K562 (cell line): ENCODE results near the gene CFD. TPM values are rescaled to one million over a fixed set of nuclear protein-coding genes. Genes with fewer than 3 reads are reported as not detected.
A peak's percentile ranks its signal among the peaks of the same experiment; 100 is the strongest.

Experiments
- AFF4 ChIP-seq: sonication (generic); formaldehyde crosslinking; IDR thresholded peaks from 2 replicates; pipeline ENCODE4 v1.8.0; 2023; ENCODE audit warnings: mild to moderate bottlenecking, missing genetic modification reagents
- BRF1 ChIP-seq: IDR thresholded peaks from 3 replicates; pipeline ENCODE4 v1.6.1; 2011; ENCODE audit warnings: borderline replicate concordance, mild to moderate bottlenecking; ENCODE audit not compliant: insufficient read length; ENCODE audit errors: extremely low read depth
- ELK3 ChIP-seq: fragments of 450-650 bp; formaldehyde crosslinking; IDR thresholded peaks from 2 replicates; pipeline ENCODE4 v1.4.0; 2020; ENCODE audit warnings: mild to moderate bottlenecking
- HBP1 ChIP-seq: fragments of 450-650 bp; formaldehyde crosslinking; IDR thresholded peaks from 2 replicates; pipeline ENCODE4 v1.4.0; 2022; ENCODE audit warnings: missing genetic modification characterization
- ILK ChIP-seq: fragments of 450-650 bp; IDR thresholded peaks from 2 replicates; pipeline ENCODE4 v1.6.1; 2016; ENCODE audit warnings: missing genetic modification characterization, low read depth, mild to moderate bottlenecking, missing compliant biosample characterization, moderate library complexity, borderline replicate concordance
- KDM5B ChIP-seq: fragments of 200-600 bp; sonication (generic); IDR thresholded peaks from 2 replicates; pipeline ENCODE4 v1.6.1; 2012; ENCODE audit warnings: low read depth, mild to moderate bottlenecking, moderate library complexity, low read length, control low read depth, inconsistent platforms; ENCODE audit not compliant: insufficient replicate concordance
- MBD1 ChIP-seq: fragments of 250-450 bp; sonication (Bioruptor Pico); IDR thresholded peaks from 2 replicates; pipeline ENCODE4 v1.8.0; 2022; ENCODE audit warnings: inconsistent platforms
- MNT ChIP-seq, 2 experiments: fragments of 450-650 bp; conservative IDR thresholded peaks; 2 replicates each; pipeline ENCODE4 v1.6.1; 2017; ENCODE audit warnings: mild to moderate bottlenecking in 2 of 2, moderate library complexity in 2 of 2
- PTBP1 ChIP-seq: fragments of 200-400 bp; formaldehyde crosslinking; IDR thresholded peaks from 2 replicates; pipeline ENCODE4 v1.6.1; 2017; ENCODE audit warnings: low read depth, low read length
- SIX5 ChIP-seq, 2 experiments: IDR thresholded peaks; 2 replicates each; pipeline ENCODE4 v1.6.1; 2011; ENCODE audit warnings: low read length in 2 of 2, borderline replicate concordance in 1 of 2, low read depth in 1 of 2, mild to moderate bottlenecking in 1 of 2, moderate library complexity in 1 of 2; ENCODE audit not compliant: insufficient read depth in 1 of 2
- ZNF41 ChIP-seq: fragments of 250-450 bp; sonication (Bioruptor Pico); conservative IDR thresholded peaks from 2 replicates; pipeline ENCODE4 v1.4.0; 2020; ENCODE audit warnings: mild to moderate bottlenecking
- ZNF518B ChIP-seq: fragments of 250-450 bp; sonication (Bioruptor Pico); IDR thresholded peaks from 2 replicates; pipeline ENCODE4 v1.5.0; 2021; ENCODE audit warnings: mild to moderate bottlenecking, moderate library complexity
- polyA plus RNA-seq, 8 experiments: library from polyadenylated mRNA; depleted of rRNA in 4 of 8; stranded (reverse) in 5 of 8; unstranded in 3 of 8; fragments of >200 nt; fragmentation: Nextera tagmentation in 2 of 8; fragmentation: Illumina TruSeq in 1 of 8; extraction: Ambion mirVana in 2 of 8; extraction: Trizol in 1 of 8; gene quantifications; 2 replicates each; pipeline versions ENCODE4 v1.2.1 to v1.2.3, GENCODE V29; 2011 to 2014; ENCODE audit warnings: inconsistent platforms in 1 of 8, missing spikeins in 1 of 8
- total RNA-seq, 7 experiments: library from RNA; depleted of rRNA in 6 of 7; stranded (reverse); fragments of >200 nt in 6 of 7; fragmentation: Illumina TruSeq in 2 of 7; extraction: Trizol in 2 of 7; gene quantifications; 2 replicates each; pipeline versions ENCODE4 v1.2.1 to v1.2.3, GENCODE V29; 2011 to 2021; ENCODE audit warnings: low replicate concordance in 1 of 7

The CFD gene
- total and polyA plus RNA-seq, 9 of the 15 experiments (the other 6 are each of a cell fraction or from before 2014, with no cell fraction given): 0.52 to 59.4 (median 7.6) TPM

- TF ChIP-seq AFF4 (CRISPR knock-in tag) (no peak), ZNF41 (no peak), BRF1 (no peak), ZNF518B (no peak), KDM5B (no peak), SIX5 (IDR thresholded peaks at IDR 0.05; ENCODE audit: borderline replicate concordance in 1 of 2, insufficient read depth in 1 of 2, low read depth in 1 of 2, low read length in 2 of 2) (no peak), MNT (conservative IDR thresholded peaks at IDR 0.05) (0 out of 4 replicates have a peak, but pooled peaks of 1 of the 2 experiments have one; percentile 47), ILK (tag) (no peak), ELK3 (CRISPR knock-in tag) (no peak), MBD1 (CRISPR knock-in tag) (no peak), PTBP1 (no peak), HBP1 (CRISPR knock-in tag) (no peak)
These were observed 38.1 kb upstream of the CFD start (continued) for GRCh38 chr19:821231-821824.
